ENCODE measurements around the gene PRKAG1. TPM values are rescaled to one million over a fixed set of nuclear protein-coding genes. Genes with fewer than 3 reads are reported as not detected.

Gene PRKAG1
- total and polyA plus RNA-seq, 4 donors: 15.5 to 31.5 (median 20.9) TPM

GRCh38 chr12:49008943-49009342 is 9.6 kb downstream of the PRKAG1 start:
- H3K4me3 ChIP-seq (ENCODE audit: low read depth in 1 of 3, low read length in 3 of 3): no peak overlapping the region
- H3K9ac ChIP-seq (ENCODE audit: low read depth in 1 of 2, low read length in 2 of 2): no peak overlapping the region
- peaks cover 7 to 31% (median 27%) of the 10 kb centered on the region in 4 donors for H3K36me3 ChIP-seq (ENCODE audit: control insufficient read depth in 4 of 4, insufficient read depth in 3 of 4, low read depth in 1 of 4, low read length in 3 of 4)
- no peaks in the 10 kb centered on the region for H3K27me3 ChIP-seq (ENCODE audit: control insufficient read depth in 4 of 4, insufficient read depth in 4 of 4, low read length in 3 of 4)
- no peaks in the 10 kb centered on the region for H3K4me1 ChIP-seq (ENCODE audit: control insufficient read depth in 4 of 4, insufficient read depth in 4 of 4, low read length in 3 of 4)
- TF ChIP-seq GABPA (IDR thresholded peaks at IDR 0.05 in 1 of 2, conservative IDR thresholded peaks at IDR 0.05 in 1 of 2) (no peak), TAF1 (conservative IDR thresholded peaks at IDR 0.05) (no peak)
- 95% methylated on average over 1 of the region's 1 CpG for WGBS
- DNase-seq (ENCODE audit: low spot score): no peak
- no peak overlapping the region for H3K27ac ChIP-seq (ENCODE audit: low read depth in 1 of 2, low read length in 2 of 2)
- no peaks in the 10 kb centered on the region for H3K9me3 ChIP-seq (ENCODE audit: control insufficient read depth in 4 of 4, low read length in 3 of 4)

DNA sequence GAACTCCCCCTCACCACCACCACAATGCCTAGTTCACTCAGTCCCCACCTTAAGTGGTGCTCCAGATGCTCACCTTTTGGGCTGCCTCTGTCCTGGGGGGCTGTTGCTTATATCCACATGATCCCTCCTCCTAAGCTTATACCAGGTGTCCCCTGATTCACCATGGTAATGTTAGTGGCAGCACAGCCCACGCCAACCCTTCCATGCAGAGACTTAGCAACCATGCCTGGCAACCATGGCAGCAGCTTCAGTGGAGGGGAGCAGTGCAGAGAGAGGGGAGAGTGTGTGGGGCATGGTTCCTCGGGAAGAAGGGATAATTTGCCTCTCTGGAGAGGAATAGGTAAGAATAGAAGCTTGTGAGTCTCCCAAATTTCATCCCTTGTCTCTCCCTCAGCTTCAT is 18.2 kb downstream of the PRKAG1 start:
- Histone ChIP-seq H3K27ac (ENCODE audit: low read depth in 1 of 2, low read length in 2 of 2) (no peak overlapping the region), H3K27me3 (ENCODE audit: control insufficient read depth in 4 of 4, insufficient read depth in 4 of 4, low read length in 3 of 4) (peaks cover 0 to 2% (median 0%) of the 10 kb centered on the region in 4 donors), H3K9ac (ENCODE audit: low read depth in 1 of 2, low read length in 2 of 2) (no peak overlapping the region), H3K4me1 (ENCODE audit: control insufficient read depth in 4 of 4, insufficient read depth in 4 of 4, low read length in 3 of 4) (peaks cover 20 to 34% (median 27%) of the 10 kb centered on the region in 4 donors), H3K9me3 (ENCODE audit: control insufficient read depth in 4 of 4, low read length in 3 of 4) (no peaks in the 10 kb centered on the region), H3K36me3 (ENCODE audit: control insufficient read depth in 4 of 4, insufficient read depth in 3 of 4, low read depth in 1 of 4, low read length in 3 of 4) (peaks cover 8 to 41% (median 29%) of the 10 kb centered on the region in 4 donors), H3K4me3 (ENCODE audit: low read depth in 1 of 3, low read length in 3 of 3) (no peak overlapping the region)
- 98% methylated on average over 2 of the region's 2 CpGs for WGBS
- no peak for DNase-seq (ENCODE audit: low spot score)
- TF ChIP-seq, protein P1, sequence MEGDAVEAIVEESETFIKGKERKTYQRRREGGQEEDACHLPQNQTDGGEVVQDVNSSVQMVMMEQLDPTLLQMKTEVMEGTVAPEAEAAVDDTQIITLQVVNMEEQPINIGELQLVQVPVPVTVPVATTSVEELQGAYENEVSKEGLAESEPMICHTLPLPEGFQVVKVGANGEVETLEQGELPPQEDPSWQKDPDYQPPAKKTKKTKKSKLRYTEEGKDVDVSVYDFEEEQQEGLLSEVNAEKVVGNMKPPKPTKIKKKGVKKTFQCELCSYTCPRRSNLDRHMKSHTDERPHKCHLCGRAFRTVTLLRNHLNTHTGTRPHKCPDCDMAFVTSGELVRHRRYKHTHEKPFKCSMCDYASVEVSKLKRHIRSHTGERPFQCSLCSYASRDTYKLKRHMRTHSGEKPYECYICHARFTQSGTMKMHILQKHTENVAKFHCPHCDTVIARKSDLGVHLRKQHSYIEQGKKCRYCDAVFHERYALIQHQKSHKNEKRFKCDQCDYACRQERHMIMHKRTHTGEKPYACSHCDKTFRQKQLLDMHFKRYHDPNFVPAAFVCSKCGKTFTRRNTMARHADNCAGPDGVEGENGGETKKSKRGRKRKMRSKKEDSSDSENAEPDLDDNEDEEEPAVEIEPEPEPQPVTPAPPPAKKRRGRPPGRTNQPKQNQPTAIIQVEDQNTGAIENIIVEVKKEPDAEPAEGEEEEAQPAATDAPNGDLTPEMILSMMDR (IDR thresholded peaks at IDR 0.05; ENCODE audit: low read depth, low read length, missing input control): no peak
- TF ChIP-seq, protein P2, sequence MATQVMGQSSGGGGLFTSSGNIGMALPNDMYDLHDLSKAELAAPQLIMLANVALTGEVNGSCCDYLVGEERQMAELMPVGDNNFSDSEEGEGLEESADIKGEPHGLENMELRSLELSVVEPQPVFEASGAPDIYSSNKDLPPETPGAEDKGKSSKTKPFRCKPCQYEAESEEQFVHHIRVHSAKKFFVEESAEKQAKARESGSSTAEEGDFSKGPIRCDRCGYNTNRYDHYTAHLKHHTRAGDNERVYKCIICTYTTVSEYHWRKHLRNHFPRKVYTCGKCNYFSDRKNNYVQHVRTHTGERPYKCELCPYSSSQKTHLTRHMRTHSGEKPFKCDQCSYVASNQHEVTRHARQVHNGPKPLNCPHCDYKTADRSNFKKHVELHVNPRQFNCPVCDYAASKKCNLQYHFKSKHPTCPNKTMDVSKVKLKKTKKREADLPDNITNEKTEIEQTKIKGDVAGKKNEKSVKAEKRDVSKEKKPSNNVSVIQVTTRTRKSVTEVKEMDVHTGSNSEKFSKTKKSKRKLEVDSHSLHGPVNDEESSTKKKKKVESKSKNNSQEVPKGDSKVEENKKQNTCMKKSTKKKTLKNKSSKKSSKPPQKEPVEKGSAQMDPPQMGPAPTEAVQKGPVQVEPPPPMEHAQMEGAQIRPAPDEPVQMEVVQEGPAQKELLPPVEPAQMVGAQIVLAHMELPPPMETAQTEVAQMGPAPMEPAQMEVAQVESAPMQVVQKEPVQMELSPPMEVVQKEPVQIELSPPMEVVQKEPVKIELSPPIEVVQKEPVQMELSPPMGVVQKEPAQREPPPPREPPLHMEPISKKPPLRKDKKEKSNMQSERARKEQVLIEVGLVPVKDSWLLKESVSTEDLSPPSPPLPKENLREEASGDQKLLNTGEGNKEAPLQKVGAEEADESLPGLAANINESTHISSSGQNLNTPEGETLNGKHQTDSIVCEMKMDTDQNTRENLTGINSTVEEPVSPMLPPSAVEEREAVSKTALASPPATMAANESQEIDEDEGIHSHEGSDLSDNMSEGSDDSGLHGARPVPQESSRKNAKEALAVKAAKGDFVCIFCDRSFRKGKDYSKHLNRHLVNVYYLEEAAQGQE (IDR thresholded peaks at IDR 0.05): no peak

DNA sequence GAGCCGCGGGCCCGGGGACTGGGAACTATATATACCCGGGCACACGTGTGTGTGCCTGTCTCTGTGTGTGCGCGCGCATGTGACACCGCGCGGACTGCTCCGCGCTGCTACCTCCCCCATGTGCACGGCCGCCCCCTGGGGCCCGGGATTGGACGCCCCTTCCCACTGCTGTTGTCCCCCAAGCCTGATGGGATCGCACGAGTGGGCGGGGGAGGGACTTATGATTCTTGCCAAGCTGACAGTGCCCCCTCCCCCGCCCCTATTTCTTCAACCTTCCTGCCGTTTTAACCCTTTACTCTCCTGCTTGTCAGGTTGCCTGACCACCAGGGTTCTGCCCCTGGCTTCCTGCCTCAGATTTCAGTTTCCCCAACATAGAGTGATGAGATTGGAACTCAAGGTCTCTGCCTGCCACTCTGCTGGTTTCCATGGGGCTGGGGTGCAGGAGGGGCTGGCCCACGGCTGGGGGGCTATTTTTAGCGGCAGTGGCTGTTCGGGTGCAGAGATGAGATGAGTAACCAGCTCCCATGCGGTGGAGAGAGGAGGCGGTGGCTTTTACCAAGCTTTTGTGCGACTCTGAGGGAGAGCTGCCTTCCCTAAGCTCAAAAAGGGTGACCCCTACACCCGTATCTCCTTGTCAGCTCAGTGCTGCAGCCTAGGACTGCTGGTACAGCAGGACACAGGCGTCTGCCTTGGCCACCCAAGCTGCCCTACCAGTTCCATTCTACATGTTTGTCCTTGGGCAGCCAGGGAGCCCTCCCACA is 19.0 kb downstream of the PRKAG1 start, which contains the start of gene DDN:
DDN (minus strand) TSS at position 5 of the 761 bp plus-strand sequence. CDS start 88 bp downstream, outside the sequence.
- H3K9me3 ChIP-seq (ENCODE audit: control insufficient read depth in 4 of 4, low read length in 3 of 4): no peaks in the 10 kb centered on the region
- H3K27ac ChIP-seq (ENCODE audit: low read depth in 1 of 2, low read length in 2 of 2): no peak within 1 kb of the TSS
- H3K27me3 ChIP-seq (ENCODE audit: control insufficient read depth in 4 of 4, insufficient read depth in 4 of 4, low read length in 3 of 4): peaks cover 0 to 4% (median under 1%) of the 10 kb centered on the region in 4 donors
- DNase-seq (ENCODE audit: low spot score): no peak
- H3K4me3 ChIP-seq (ENCODE audit: low read depth in 1 of 3, low read length in 3 of 3): peak within 1 kb of the TSS in 2 of 3 donors; percentile 11 to 51
- peaks cover 20 to 38% (median 31%) of the 10 kb centered on the region in 4 donors for H3K4me1 ChIP-seq (ENCODE audit: control insufficient read depth in 4 of 4, insufficient read depth in 4 of 4, low read length in 3 of 4)
- no peak within 1 kb of the TSS for H3K9ac ChIP-seq (ENCODE audit: low read depth in 1 of 2, low read length in 2 of 2)
- WGBS: 8% methylated on average over 30 of the region's 30 CpGs
- H3K36me3 ChIP-seq (ENCODE audit: control insufficient read depth in 4 of 4, insufficient read depth in 3 of 4, low read depth in 1 of 4, low read length in 3 of 4): peaks cover 8 to 33% (median 21%) of the 10 kb centered on the region in 4 donors
- TF ChIP-seq JUND (IDR thresholded peaks at IDR 0.05) (no peak), FOXA1 (IDR thresholded peaks at IDR 0.05) (no peak), RAD21 (IDR thresholded peaks at IDR 0.05) (no peak), SP1 (IDR thresholded peaks at IDR 0.05) (no peak), ZBTB33 (IDR thresholded peaks at IDR 0.05) (no peak), FOXA2 (IDR thresholded peaks at IDR 0.05) (no peak), HNF4G (IDR thresholded peaks at IDR 0.05) (no peak), YY1 (IDR thresholded peaks at IDR 0.05) (no peak), RXRA (IDR thresholded peaks at IDR 0.05) (no peak), TAF1 (conservative IDR thresholded peaks at IDR 0.05) (no peak), HNF4A (conservative IDR thresholded peaks at IDR 0.05) (no peak), GABPA (IDR thresholded peaks at IDR 0.05 in 1 of 2, conservative IDR thresholded peaks at IDR 0.05 in 1 of 2) (no peak)
- TF ChIP-seq, protein P3, sequence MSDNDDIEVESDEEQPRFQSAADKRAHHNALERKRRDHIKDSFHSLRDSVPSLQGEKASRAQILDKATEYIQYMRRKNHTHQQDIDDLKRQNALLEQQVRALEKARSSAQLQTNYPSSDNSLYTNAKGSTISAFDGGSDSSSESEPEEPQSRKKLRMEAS (IDR thresholded peaks at IDR 0.05): no peak
- TF ChIP-seq, protein P2 (IDR thresholded peaks at IDR 0.05): no peak

All from liver (tissue), 9 donors.